ENCODE results near the gene NEK7.

DNA sequence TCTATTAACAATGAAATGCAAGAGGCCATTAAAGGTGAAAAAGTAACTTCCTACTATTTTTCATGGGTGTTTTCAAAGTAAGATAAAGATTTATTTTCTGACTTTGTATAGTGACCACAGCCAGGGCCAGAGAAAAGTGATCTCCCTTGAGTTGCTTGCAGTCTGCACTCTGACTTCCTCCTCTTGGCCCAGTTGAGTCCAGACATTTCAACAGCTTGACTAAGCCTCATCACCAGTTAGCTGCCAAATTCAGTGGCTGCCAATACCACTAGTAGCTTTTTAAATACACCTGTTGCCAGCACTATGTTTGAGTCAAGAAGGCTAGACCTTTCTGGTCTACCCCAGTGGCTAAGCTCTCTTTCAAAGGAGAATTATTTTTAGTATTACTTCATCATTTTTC lies 3.7 kb upstream of the NEK7 start:
- TF ChIP-seq, protein P1, sequence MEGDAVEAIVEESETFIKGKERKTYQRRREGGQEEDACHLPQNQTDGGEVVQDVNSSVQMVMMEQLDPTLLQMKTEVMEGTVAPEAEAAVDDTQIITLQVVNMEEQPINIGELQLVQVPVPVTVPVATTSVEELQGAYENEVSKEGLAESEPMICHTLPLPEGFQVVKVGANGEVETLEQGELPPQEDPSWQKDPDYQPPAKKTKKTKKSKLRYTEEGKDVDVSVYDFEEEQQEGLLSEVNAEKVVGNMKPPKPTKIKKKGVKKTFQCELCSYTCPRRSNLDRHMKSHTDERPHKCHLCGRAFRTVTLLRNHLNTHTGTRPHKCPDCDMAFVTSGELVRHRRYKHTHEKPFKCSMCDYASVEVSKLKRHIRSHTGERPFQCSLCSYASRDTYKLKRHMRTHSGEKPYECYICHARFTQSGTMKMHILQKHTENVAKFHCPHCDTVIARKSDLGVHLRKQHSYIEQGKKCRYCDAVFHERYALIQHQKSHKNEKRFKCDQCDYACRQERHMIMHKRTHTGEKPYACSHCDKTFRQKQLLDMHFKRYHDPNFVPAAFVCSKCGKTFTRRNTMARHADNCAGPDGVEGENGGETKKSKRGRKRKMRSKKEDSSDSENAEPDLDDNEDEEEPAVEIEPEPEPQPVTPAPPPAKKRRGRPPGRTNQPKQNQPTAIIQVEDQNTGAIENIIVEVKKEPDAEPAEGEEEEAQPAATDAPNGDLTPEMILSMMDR (conservative IDR thresholded peaks at IDR 0.05), result no peak
- TF ChIP-seq ZFX (IDR thresholded peaks at IDR 0.05), result no peak

Data from C4-2B (cell line).